ENCODE measurements around the gene MUC5AC. TPM values are rescaled to one million over a fixed set of nuclear protein-coding genes. Genes with fewer than 3 reads are reported as not detected.

Gene MUC5AC
- total and polyA plus RNA-seq, 10 donors: under 0.01 TPM; not detected in 8

- WGBS, 5 donors: 85 to 92% (median 88%) methylated on average over 23 to 34 of the region's 34 CpGs
- H3K4me3 ChIP-seq: no peak overlapping the region
- no peak for TF ChIP-seq POLR2A (IDR thresholded peaks at IDR 0.05)
- TF ChIP-seq CTCF (IDR thresholded peaks at IDR 0.05 in 8 of 11, conservative IDR thresholded peaks at IDR 0.05 in 3 of 11): no peak
- TF ChIP-seq POLR2AphosphoS5 (IDR thresholded peaks at IDR 0.05): no peak
- intact Hi-C loops (cut with DNase I; ENCODE audit: low total_unique reads): loop anchor here (10.0 kb wide), 1 partner anchor 367 kb away; the partner anchor contains the start of gene DUSP8
- H3K36me3 ChIP-seq: no peaks in the 10 kb centered on the region
- peaks cover 0 to 9% (median 7%) of the 10 kb centered on the region in 6 donors for H3K4me1 ChIP-seq
- DNase-seq: peak; percentile 72
- peaks cover 0 to 27% (median 10%) of the 10 kb centered on the region in 7 donors for H3K27me3 ChIP-seq (replicated peaks in 1 of 7)
- H3K9me3 ChIP-seq: peaks cover 6 to 33% (median 24%) of the 10 kb centered on the region in 8 donors
- H3K27ac ChIP-seq: no peak overlapping the region
Measured at GRCh38 chr11:1207401-1208143, 49.8 kb downstream of the MUC5AC start.

- 81 to 95% (median 88%) methylated on average over 6 of the region's 6 CpGs for WGBS, 5 donors
- no peak overlapping the region for H3K4me3 ChIP-seq
- DNase-seq: no peak
- H3K9me3 ChIP-seq: peaks cover 6 to 38% (median 29%) of the 10 kb centered on the region in 8 donors
- intact Hi-C loops (cut with DNase I; ENCODE audit: low total_unique reads): loop anchor here (10.0 kb wide), 1 partner anchor 367 kb away; the partner anchor contains the start of gene DUSP8
- peaks cover 0 to 4% (median 2%) of the 10 kb centered on the region in 6 donors for H3K4me1 ChIP-seq
- TF ChIP-seq CTCF (IDR thresholded peaks at IDR 0.05 in 8 of 11, conservative IDR thresholded peaks at IDR 0.05 in 3 of 11) (no peak), POLR2A (IDR thresholded peaks at IDR 0.05) (no peak), POLR2AphosphoS5 (IDR thresholded peaks at IDR 0.05) (no peak)
- H3K27me3 ChIP-seq (replicated peaks in 1 of 7): peaks cover 0 to 22% (median 10%) of the 10 kb centered on the region in 7 donors
- H3K36me3 ChIP-seq: no peaks in the 10 kb centered on the region
- no peak overlapping the region for H3K27ac ChIP-seq
Measured at GRCh38 chr11:1208144-1208393, 50.3 kb downstream of the MUC5AC start.

- 88 to 95% (median 90%) methylated on average over 20 to 39 of the region's 39 CpGs for WGBS, 5 donors
- Histone ChIP-seq H3K4me1 (no peaks in the 10 kb centered on the region), H3K9me3 (peaks cover 6 to 43% (median 33%) of the 10 kb centered on the region in 8 donors), H3K36me3 (no peaks in the 10 kb centered on the region), H3K4me3 (no peak overlapping the region), H3K27me3 (replicated peaks in 1 of 7) (peaks cover 0 to 17% (median 4%) of the 10 kb centered on the region in 7 donors), H3K27ac (no peak overlapping the region)
- DNase-seq: peak; percentile 61
- TF ChIP-seq POLR2A (IDR thresholded peaks at IDR 0.05): no peak
- TF ChIP-seq CTCF (IDR thresholded peaks at IDR 0.05 in 8 of 11, conservative IDR thresholded peaks at IDR 0.05 in 3 of 11): no peak
- no peak for TF ChIP-seq POLR2AphosphoS5 (IDR thresholded peaks at IDR 0.05)
- intact Hi-C loops (cut with DNase I; ENCODE audit: low total_unique reads): loop anchor here (10.0 kb wide), 1 partner anchor 366 kb away; the partner anchor contains the start of gene DUSP8
Measured at GRCh38 chr11:1208394-1209261, 50.9 kb downstream of the MUC5AC start.
